GM20000 (cell line): ENCODE data around the gene NRP1.

ENCODE experiments used
- DNase-seq: peaks from one replicate; pipeline ENCODE4 v3.0.0; 2012; ENCODE audit warnings: low spot score
- TF ChIP-seq, protein P1 (sequence below): IDR thresholded peaks from 2 replicates; pipeline ENCODE4 v1.5.1; 2012; ENCODE audit warnings: mild to moderate bottlenecking, control low read depth; ENCODE audit errors: extremely low read depth, missing control alignments

The NRP1 gene

GRCh38 chr10:33307835-33308234 is 26.6 kb downstream of the NRP1 start:
- no peak for DNase-seq
- TF ChIP-seq, protein P1, sequence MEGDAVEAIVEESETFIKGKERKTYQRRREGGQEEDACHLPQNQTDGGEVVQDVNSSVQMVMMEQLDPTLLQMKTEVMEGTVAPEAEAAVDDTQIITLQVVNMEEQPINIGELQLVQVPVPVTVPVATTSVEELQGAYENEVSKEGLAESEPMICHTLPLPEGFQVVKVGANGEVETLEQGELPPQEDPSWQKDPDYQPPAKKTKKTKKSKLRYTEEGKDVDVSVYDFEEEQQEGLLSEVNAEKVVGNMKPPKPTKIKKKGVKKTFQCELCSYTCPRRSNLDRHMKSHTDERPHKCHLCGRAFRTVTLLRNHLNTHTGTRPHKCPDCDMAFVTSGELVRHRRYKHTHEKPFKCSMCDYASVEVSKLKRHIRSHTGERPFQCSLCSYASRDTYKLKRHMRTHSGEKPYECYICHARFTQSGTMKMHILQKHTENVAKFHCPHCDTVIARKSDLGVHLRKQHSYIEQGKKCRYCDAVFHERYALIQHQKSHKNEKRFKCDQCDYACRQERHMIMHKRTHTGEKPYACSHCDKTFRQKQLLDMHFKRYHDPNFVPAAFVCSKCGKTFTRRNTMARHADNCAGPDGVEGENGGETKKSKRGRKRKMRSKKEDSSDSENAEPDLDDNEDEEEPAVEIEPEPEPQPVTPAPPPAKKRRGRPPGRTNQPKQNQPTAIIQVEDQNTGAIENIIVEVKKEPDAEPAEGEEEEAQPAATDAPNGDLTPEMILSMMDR: no peak

DNA sequence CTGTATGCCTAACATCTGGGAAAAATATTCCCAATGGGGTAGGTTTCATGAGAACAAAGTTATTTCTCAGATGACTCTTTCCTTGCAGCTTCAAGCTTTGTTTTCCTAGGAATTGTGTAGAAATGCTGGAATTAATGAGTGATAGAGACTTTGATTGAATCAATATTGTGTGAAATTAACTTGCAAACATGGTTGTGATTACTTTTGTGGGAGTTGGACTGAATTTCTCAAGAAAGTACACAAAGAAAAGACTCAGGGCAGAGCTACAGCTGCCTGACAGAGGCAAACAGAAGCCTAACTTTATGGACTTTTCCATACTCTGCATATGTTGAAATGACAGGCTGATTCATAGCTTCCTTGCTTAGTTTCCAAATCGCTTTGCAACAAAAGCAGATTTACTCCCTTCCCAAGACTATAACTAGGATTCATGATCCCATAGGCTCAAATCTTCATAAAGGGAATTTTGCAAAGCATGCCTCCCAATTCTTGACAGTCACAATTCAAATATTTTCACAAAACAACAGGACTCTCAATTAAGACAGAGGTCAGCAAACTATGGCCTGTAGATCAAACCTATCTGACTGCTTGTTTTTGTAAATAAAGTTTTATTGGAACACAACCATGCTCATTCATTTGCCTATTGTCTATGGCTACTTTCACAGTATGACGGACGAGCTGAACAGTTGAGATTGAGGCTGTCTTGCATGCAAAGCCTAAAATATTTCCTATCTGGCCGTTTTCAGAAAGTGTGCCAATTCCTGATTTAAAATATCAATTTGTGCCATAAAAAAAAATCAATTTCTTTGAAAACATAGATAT is 27.6 kb downstream of the NRP1 start:
- TF ChIP-seq, protein P1: no peak
- DNase-seq: no peak

GRCh38 chr10:33306126-33306525 is 28.3 kb downstream of the NRP1 start:
- TF ChIP-seq, protein P1: no peak
- no peak for DNase-seq

GRCh38 chr10:33304423-33305225 is 29.8 kb downstream of the NRP1 start:
- TF ChIP-seq, protein P1: no peak
- no peak for DNase-seq

- TF ChIP-seq, protein P1: no peak
- no peak for DNase-seq
These were observed 30.5 kb downstream of the NRP1 start for GRCh38 chr10:33303988-33304387.

- DNase-seq: no peak
- TF ChIP-seq, protein P1: no peak
These were observed 32.1 kb downstream of the NRP1 start for GRCh38 chr10:33302208-33302829.
